Peyer's patch (tissue), 4 donors: Measurements from ENCODE around the gene ZNF701.

Source experiments
- POLR2A ChIP-seq, 2 donors: fragments of 450-650 bp; IDR thresholded peaks; one replicate each; pipeline ENCODE4 v1.5.1; 2017; ENCODE audit warnings: antibody characterized with exemption in 2 of 2, mild to moderate bottlenecking in 2 of 2, moderate library complexity in 2 of 2
- TF ChIP-seq, protein P1 (sequence below), 6 experiments: fragments of 450-650 bp in 4 of 6; fragments of 200-600 bp in 2 of 6; sonication (generic) in 1 of 6; IDR thresholded peaks; one replicate each; pipeline ENCODE4 v1.5.1; 2017 to 2019; ENCODE audit warnings: antibody characterized with exemption in 6 of 6, mild to moderate bottlenecking in 3 of 6, moderate library complexity in 1 of 6

DNA sequence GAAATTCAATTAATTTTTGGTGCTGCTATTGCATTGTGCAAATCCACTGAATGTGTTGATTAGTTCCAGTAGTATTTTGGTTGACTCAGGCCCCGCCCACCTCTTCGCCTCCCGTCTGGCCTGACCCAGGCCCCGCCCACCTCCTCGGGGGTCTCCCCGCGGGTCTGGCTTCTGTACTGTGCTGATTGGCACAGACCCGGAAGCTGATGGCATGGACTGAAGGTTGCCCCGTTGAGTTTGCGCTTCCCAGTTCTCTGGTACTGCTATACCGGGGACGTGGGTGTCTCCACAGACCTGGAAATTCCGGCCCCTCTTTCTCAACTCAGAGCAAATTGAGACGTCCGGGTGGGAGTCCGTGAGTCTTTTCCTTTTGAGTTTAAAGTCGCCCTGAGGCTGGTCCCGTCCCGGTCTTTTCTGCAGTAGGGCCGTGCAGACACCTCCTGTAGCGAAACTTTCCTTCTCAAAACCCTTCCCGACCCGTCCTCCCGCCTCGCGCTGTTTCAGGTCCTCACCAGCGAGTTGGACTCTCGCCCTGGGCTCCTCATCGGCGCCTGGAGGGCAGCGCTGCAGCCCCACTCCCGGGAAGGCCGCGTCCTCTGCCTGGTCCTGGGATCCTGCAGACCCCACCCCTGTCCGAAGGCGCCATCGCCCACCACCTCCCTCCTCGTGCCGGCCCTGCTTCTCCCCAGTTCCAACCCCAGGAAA lies 14.8 kb downstream of the ZNF701 start:
- TF ChIP-seq, protein P1, sequence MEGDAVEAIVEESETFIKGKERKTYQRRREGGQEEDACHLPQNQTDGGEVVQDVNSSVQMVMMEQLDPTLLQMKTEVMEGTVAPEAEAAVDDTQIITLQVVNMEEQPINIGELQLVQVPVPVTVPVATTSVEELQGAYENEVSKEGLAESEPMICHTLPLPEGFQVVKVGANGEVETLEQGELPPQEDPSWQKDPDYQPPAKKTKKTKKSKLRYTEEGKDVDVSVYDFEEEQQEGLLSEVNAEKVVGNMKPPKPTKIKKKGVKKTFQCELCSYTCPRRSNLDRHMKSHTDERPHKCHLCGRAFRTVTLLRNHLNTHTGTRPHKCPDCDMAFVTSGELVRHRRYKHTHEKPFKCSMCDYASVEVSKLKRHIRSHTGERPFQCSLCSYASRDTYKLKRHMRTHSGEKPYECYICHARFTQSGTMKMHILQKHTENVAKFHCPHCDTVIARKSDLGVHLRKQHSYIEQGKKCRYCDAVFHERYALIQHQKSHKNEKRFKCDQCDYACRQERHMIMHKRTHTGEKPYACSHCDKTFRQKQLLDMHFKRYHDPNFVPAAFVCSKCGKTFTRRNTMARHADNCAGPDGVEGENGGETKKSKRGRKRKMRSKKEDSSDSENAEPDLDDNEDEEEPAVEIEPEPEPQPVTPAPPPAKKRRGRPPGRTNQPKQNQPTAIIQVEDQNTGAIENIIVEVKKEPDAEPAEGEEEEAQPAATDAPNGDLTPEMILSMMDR (IDR thresholded peaks at IDR 0.05), result no peak
- TF ChIP-seq POLR2A (IDR thresholded peaks at IDR 0.05), result no peak
